Measurements from ENCODE around the gene SLC10A3. TPM values are rescaled to one million over a fixed set of nuclear protein-coding genes. Genes with fewer than 3 reads are reported as not detected.

Gene SLC10A3
- total and polyA plus RNA-seq, 10 of the 15 experiments (the other 5 are each of a cell fraction or from before 2014, with no cell fraction given), result 1.7 to 23.5 (median 11.0) TPM

- TF ChIP-seq PBX3 (IDR thresholded peaks at IDR 0.05; ENCODE audit: insufficient replicate concordance, low read depth, low read length), result no peak
Observed at GRCh38 chrX:154539077-154539476, 48.6 kb upstream of the SLC10A3 start (continued).

GRCh38 chrX:154535892-154536291 lies 45.5 kb upstream of the SLC10A3 start:
- CTCF ChIA-PET, result interaction anchor here (0.9 to 1.3 kb wide), 4 partner anchors 9 to 397 kb away, joined by 3 to 14 read pairs (median 5); partner anchors contain the start of gene FLNA
- intact Hi-C loops (cut with micrococcal nuclease; ENCODE audit: unreplicated experiment) (loop anchor here (2.0 kb wide), 2 partner anchors 163 to 219 kb away; no protein-coding TSS in a partner anchor), in situ Hi-C loops (cut with MboI) (loop anchor here (5.0 to 25.0 kb wide), 3 partner anchors 159 to 1579 kb away; partner anchors contain the start of genes EMD and OPN1LW)
- Histone ChIP-seq H3K4me2 (ENCODE audit: control insufficient read depth, insufficient read depth) (no peak overlapping the region), H3K27me3 (replicated peaks in 1 of 2; ENCODE audit: control insufficient read depth in 2 of 2, insufficient read depth in 2 of 2, low read length in 1 of 2) (no peaks in the 10 kb centered on the region), H3K4me3 (no peak overlapping the region), H2AFZ (ENCODE audit: control insufficient read depth, low read depth, low read length) (no peak overlapping the region), H3K27ac (ENCODE audit: control insufficient read depth, insufficient read depth) (no peak overlapping the region), H3K9me3 (replicated peaks; ENCODE audit: control insufficient read depth, insufficient read depth, low read length) (no peaks in the 10 kb centered on the region), H3K9ac (ENCODE audit: control insufficient read depth, insufficient read depth, low read length) (no peak overlapping the region), H3K4me1 (ENCODE audit: control insufficient read depth, insufficient read depth, low read length) (peaks cover 5% of the 10 kb centered on the region), H4K20me1 (ENCODE audit: control insufficient read depth, insufficient read depth) (no peaks in the 10 kb centered on the region), H3K36me3 (ENCODE audit: control insufficient read depth in 2 of 2, insufficient read depth in 2 of 2, low read length in 1 of 2) (peaks cover 4 to 8% of the 10 kb centered on the region in 2 experiments), H3K79me2 (ENCODE audit: control insufficient read depth, insufficient read depth, low read length) (no peaks in the 10 kb centered on the region)
- DNase-seq (ENCODE audit: low read depth, low spot score), result no peak
- TF ChIP-seq SKIL (IDR thresholded peaks at IDR 0.05; ENCODE audit: low read depth, poor library complexity, severe bottlenecking) (no peak), ATF2 (IDR thresholded peaks at IDR 0.05; ENCODE audit: low read length) (no peak), CEBPZ (IDR thresholded peaks at IDR 0.05; ENCODE audit: low read depth, low read length) (no peak), SMAD5 (IDR thresholded peaks at IDR 0.05; ENCODE audit: low read depth) (no peak), CHD4 (IDR thresholded peaks at IDR 0.05) (no peak), NFXL1 (IDR thresholded peaks at IDR 0.05; ENCODE audit: borderline replicate concordance) (no peak), MTA2 (IDR thresholded peaks at IDR 0.05; ENCODE audit: low read depth) (no peak), SPI1 (IDR thresholded peaks at IDR 0.05; ENCODE audit: borderline replicate concordance, insufficient read depth, low read depth, low read length) (no peak), ASH2L (IDR thresholded peaks at IDR 0.05; ENCODE audit: borderline replicate concordance, low read depth) (no peak), NFIC (IDR thresholded peaks at IDR 0.05; ENCODE audit: low read depth, low read length) (no peak), ESRRA (IDR thresholded peaks at IDR 0.05; ENCODE audit: low read length) (no peak)
- SMC1A ChIA-PET (ENCODE audit: uncharacterized antibody, unreplicated experiment), result no interaction called here
- no peak for FAIRE-seq
- POLR2A ChIA-PET, result no interaction called here
- RAD21 ChIA-PET (ENCODE audit: unreplicated experiment), result no interaction called here
- no TSS peak for BruUV-seq (replicated peaks)
- WGBS (ENCODE audit: insufficient coverage, insufficient replicate concordance, low lambda C conversion rate, missing lambda C conversion rate), result 50% methylated on average over 9 of the region's 9 CpGs
- ATAC-seq, result no peak

Data from GM12878 (cell line).